NT2/D1 (cell line): ENCODE results near the gene EIF5A.

Experiments
- SUZ12 ChIP-seq: IDR thresholded peaks from 2 replicates; pipeline ENCODE4 v1.6.1; 2011; ENCODE audit not compliant: insufficient read length, insufficient read depth; ENCODE audit errors: extremely low read depth
- YY1 ChIP-seq: IDR thresholded peaks from 2 replicates; pipeline ENCODE4 v1.6.1; 2011; ENCODE audit not compliant: insufficient read length, insufficient read depth

DNA sequence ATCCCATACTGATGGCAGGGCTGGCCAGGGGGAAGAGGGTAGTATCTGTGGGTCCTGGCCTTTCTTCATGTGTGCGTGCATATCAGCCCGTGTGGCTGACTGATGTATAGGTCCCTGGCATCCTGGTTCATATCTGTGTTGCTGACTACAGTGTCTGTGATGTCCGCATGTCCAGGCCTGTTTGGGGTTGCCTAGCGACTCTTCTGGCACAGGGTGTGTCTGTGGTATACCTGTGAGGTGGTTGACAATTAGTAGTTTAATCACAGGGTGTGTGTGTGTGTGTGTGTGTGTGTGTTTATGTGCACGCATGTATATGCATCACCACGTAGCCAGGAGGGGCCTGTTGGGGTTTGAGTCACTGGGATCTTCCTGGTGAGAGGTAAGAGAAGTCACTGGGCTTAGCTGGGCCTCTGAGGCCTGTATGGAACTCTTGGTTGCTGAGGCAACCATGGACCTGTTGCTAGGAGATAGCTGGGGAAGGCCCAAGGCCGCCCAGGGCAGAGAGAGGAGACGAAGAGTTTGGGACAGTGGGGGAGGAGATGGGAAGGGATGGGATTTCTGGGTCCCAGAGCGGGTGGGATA lies 46.9 kb downstream of the EIF5A start:
- TF ChIP-seq SUZ12 (no peak), YY1 (no peak)
